ENCODE data around the gene CACNA1F.

The CACNA1F gene

DNA sequence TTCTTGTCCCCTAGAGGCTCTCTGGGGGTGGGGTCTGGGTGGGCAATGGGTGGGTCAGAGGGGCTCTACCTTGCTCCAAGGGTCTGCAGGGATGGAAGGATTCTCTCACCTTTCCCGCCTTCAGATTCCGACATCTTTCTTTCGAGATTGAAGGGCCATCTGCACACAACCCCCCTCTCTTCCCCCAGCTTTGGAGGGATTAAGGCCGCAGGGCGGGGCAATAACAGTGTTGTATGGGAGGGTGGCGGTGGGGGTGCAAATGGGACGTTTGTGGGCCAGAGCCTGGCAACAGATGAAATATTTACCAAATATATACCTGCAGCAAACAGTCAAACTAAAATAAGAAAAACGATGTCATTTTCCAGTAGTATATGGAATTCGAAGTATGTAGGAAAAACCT, at the start of gene CACNA1F:
CACNA1F (minus strand) TSS at position 165 of the 400 bp plus-strand sequence; CDS start at position 134, 31 bp downstream.
- DNase-seq (ENCODE audit: low read depth in 1 of 2, low spot score in 1 of 2), result no peak

DNA sequence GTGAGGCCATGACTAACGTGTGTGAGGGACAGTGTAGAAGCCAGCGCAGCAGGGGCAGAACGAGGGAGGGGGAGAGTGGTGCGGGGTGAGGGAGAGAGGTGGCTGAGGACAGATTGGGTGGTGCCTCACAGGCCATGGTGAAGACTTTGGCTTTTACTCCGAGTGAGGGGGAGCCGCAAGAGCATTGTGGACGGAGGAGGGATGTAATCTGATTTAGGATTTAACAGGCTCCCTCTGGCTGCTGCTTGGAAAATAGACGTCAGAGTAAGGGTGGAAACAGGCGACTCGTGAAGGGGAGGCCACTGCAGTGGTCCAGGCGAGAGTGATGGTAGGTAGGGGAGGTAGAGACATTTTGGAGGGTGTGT, 49.5 kb upstream of the CACNA1F start:
- DNase-seq (ENCODE audit: low read depth in 1 of 2, low spot score in 1 of 2), result no peak

DNA sequence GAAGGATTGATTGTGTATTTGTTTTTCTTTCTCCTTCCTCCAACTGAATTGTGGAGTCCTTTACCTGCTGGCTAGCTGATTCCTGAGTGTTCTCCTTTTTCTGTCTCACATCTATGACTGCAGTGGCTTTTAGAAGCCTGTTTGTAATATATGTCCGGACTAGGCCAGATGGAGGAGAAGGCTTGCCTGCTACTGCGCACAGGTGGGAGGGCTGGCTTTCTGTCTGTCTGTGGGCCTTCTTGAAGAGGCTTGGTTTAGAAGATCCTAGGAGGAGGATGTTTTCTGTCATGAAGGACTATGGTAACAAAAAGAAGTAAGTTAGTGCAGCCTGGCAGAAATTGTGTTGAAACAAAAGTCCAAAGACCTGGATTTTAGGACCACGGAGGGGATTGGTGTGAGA, 44.9 kb upstream of the CACNA1F start:
- no peak for DNase-seq (ENCODE audit: low read depth in 1 of 2, low spot score in 1 of 2)

DNA sequence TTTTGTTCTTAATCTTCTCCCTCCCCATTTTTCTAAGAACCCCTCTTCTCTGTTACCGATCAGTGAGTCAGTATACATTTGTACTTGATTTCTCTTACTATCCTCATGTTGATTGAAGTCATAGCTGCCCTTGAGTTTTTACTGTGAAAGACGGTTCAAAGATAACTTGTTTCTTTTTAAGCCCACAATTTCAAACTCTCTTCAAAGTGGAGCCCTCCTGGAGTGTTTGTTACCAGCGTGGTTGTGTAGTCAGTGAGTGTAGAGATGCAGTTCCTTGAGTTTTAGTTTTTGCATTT, 44.3 kb upstream of the CACNA1F start:
- DNase-seq (ENCODE audit: low read depth in 1 of 2, low spot score in 1 of 2), result no peak

DNA sequence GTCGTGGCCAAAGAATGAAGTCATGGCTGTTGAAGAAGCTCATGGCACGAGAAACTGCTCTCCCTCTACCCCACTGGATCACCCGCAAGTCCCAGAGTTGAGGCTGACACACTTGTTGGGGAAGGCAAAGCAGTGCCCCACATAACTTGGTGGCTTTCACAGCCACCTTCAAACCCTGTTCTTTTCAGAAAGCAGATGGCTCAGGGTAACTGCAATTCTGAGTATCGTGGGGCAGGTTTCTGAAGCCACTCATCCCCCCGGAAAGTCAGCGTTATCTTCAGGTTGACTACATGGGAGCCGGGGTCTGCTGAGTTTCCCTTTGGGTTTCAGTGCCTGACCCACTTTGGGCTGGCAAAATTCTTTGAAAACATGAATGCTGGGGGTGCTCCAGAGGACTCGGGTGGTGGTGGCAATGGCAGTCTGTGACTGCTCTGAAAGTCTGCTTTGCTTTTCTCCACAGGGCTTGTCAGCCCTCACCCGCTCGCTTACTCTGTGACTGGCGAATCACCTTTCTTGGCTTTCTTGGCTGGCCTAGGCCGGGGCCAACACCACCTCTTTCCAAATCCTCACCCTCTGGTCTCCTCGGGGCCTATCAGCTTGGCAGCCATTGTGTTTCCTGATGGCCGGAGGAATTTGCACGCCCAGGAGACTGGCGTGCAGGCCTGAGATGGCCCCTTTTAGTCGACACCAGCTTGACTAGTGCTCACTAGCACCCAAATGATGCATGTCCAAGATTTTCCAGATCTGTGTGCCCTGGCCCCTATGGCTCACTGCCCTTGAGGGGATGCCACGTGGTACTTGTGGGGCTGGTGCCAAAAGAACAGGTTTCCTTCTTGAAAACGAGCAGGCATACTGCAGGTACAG, 43.8 kb upstream of the CACNA1F start:
- DNase-seq (ENCODE audit: low read depth in 1 of 2, low spot score in 1 of 2), result no peak

DNA sequence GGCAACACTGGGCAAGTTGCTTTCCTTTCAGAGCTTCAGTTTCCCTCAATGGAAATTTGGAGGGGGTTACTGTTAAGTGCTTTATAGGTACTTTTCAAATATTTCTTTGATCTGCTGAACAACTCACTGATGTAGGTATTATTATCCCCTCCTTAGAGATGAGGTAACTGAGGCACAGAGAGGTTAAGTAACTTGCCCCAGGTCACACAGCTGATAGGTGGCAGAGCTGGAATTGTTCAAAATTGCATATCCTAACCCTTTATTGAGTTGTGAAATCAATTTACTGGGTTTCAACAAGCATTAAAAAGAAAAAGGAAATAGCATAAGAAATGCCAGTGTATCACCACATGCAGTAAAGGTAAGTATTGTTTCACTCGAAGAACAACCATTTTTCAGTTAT, 43.1 kb upstream of the CACNA1F start:
- no peak for DNase-seq (ENCODE audit: low read depth in 1 of 2, low spot score in 1 of 2)

DNA sequence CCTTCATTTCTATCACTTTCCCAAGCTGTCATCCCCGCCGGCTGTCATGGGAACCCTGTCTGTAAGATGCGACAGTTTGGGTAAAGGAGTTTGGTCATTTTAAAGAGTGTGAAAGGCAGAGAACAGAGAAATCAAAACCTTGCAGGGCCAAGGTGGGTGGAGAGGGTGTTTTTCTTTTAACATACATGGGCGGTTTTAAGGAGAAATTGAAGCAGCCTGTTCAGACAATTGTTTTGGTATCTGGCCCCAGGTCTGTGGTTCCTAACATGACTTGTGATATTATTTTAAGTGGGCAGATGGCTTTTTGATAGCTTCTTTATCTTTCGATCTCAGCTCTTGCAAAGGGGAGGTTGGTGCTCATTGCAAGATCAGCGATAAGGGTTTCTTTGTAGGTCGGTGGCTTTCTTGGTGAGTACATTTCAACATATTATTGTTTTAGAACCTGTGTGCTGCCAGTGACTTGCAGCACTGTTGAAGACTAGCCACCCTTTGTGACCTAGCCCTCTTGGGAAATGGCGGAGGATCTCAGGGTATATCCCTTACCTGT, 40.1 kb upstream of the CACNA1F start:
- no peak for DNase-seq (ENCODE audit: low read depth in 1 of 2, low spot score in 1 of 2)

DNA sequence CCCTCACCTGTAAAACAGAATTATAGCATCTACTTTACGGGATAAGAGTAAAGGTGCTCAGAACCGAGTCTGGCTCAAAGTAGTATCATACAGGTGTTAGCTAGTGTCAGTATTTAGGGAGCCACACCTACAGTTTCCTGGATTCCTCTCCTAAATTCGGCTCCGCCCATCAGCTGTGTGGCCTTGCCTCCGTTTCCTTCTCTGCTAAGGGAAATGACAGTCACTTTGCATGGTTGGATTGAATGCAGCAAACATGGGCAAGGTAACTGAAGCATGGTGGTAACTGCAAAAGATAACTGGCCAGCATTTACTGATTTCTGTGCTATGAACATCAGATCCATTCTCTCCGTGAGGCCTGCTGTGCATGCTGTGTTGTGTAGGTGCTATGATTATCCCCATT, 39.3 kb upstream of the CACNA1F start:
- no peak for DNase-seq (ENCODE audit: low read depth in 1 of 2, low spot score in 1 of 2)

DNA sequence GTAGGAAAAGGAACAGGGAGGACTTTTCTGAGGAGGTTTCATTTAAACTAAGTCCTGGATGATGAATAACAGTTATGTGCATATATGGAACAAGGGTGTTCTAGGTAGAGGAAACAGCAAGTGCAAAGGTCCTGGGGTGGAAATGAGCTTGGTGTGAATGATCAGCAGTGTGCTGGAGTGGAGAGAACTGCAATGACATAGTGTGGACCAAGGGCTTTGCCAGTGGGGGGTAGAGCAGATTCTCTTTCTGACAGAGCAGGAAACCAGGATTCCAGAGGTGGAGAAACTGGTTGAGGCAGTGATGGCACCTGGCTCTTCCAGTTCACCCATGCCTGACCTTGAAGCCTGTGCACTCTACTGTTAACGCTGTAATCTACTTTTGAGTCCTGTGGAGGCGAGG, 38.2 kb upstream of the CACNA1F start:
- DNase-seq (ENCODE audit: low read depth in 1 of 2, low spot score in 1 of 2), result no peak

DNA sequence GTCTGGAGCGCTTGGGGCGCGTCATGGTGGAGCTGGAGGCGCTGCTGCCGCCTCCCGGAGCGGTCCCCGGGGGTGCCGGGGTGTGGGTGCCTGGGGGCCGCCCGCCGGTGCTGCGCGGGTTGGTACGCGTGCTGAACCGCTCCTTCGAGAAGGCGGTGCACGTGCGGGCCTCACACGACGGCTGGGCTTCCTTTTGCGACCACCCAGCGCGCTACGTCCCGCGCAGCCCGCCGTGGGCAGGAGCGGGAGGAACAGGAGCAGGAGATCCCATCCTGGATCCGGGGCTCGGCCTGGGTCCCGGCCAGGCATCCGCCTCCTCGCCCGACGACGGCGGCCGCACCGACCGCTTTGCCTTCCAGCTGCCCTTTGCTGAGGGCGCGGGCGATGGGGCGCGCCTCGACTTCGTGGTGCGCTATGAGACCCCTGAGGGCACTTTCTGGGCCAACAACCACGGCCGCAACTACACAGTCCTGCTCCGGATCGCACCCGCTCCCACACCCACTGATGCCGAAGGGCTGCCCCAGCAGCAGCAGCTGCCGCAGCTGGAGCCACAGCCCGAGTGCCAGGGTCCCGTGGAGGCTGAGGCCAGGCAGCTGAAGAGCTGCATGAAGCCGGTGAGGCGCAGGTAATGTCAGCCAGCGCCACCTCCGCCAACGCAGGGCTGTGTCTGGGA, 37.2 kb upstream of the CACNA1F start:
- DNase-seq (ENCODE audit: low read depth in 1 of 2, low spot score in 1 of 2), result no peak

DNA sequence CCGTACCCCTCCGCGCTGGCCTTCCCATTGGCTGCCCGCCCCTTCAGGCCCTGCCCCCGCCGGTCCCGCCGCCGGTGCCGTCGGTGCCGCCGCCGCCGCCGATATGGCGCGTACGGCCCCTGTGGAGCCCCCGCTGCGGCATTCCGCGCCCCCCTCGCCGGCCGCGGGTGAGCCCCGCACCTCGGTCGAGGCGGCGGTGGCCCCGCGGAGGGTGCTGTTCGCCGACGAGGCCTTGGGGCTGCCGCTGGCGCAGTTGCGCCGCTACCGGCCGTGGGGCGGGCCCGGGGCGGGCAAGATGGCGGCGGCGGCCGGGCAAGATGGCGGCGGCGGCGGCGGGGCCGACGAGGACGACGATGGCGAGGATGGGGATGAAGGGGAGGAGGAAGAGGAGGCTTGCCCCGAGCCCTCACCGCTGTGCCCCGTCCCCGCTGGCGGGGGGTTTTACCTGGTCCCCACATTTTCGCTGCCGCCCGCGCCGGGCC, 36.7 kb upstream of the CACNA1F start, which contains the start of gene PPP1R3F:
PPP1R3F (plus strand) TSS at position 27 of the 482 bp plus-strand sequence; CDS start at position 104, 77 bp downstream.
- no peak for DNase-seq (ENCODE audit: low read depth in 1 of 2, low spot score in 1 of 2)

DNA sequence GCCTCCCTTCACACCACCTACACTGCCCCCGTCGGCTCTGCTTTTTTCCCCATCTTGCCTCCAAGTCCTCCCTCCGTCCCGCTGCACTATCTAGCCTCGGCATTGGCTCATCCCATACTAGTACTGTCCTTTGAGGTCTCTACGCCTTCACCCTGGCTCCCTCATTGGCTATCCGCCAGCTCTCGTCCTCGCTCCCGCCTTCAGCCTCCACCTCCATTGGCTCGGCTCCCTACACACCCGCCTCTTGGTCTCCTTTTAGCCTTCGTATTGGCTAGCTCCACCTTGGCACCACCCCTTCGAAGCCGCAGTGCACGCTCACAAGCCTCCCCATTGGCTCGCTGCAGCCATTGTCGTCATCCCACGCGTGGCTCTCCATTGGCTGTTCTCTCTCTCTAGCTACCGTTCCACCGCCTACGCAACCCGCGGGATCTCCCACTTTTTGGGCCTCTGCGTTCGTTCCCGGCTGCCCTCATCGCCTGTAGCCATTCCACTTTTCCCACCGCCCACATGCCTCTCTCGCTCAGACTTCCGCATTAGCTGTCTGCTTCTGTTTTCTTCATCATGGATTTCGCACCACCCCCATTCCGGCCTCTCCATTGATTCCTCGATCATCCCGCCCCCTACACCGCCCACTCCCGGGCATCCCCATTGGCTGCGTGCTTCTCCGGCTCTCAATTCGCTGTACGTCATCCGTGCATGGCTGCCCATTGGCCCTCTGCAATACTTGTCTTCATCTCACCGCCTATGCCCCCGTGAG, 36.0 kb upstream of the CACNA1F start:
- peak; percentile 78 to 92 for DNase-seq (ENCODE audit: low read depth in 1 of 2, low spot score in 1 of 2)

DNA sequence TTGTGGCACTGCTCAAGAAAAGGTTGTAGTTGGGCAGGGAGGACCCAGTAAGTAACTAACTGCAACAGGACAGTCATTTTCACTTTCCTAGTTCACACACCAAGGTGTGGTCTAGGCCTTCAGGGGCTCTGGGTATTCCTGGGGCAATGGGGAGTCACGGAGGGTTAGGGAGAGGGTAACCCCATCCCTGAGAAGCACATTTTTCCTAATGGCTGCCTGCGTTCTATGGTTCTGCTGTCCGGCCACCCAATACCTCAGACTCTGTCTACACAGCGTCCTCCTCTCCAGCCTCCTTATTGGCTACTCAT, 35.5 kb upstream of the CACNA1F start:
- no peak for DNase-seq (ENCODE audit: low read depth in 1 of 2, low spot score in 1 of 2)

DNA sequence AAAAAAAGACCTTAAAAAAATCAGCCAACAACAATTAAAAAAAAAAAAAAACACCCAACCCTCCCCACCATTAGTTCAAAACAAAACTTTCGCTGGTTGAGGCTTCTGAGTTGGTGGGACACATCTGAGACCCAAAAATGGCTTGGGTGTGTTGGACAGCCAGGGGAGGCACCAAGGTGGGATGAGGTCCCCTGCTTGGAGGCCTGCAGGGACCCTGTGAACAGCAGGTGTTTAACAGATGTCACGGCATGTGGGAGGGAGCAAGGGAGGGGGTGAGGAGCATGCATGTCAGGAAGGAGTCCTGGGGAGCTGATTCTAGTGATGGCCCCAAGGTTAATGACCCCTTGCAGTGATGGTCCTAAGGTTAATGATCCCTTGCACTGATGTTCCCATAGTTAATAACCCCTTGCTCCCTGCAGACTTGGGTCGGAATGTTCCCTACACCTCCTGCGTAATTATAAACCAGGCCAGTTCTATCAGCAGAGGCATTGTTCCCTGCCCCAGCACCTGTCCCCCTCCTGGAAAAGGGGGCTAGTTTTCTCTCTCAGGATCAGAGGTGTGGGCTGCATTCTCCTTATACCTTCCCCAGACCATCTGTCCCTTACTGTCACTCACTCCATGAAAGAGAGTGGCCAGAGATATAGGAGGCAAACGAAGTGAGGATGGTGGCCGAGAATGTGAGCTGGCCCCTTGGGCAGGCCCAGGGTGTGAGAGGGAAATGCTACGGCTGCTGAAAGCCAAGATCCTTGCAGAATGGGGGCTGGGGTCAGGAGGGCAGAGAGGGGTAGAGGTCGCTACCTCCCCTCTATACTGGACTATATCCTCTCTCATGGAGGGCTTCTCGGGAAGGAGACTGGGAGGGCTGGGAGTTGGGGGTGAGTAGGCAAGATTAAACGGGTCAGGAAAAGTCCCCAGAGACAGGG, 33.6 kb upstream of the CACNA1F start:
- DNase-seq (ENCODE audit: low read depth in 1 of 2, low spot score in 1 of 2), result no peak

DNA sequence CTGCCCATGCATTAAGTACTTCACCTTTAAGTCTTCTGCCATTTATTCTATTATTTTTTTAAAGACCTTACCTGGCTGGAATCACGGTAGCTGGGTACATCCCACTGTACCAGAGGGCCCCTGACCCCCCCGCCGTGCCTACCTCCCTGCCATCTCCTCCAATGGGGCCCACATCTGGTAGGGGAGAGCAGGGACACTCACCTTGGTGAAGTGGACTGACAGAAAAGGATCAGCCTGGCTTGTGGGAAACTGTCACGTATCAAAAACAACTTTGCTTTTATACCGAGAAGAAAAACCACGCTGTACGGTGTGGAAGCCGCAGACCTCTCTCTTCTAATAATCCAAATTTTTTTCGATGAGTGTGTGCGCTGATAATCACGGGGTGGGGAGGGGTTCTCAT, 31.3 kb upstream of the CACNA1F start, which contains the start of gene FOXP3:
FOXP3 (minus strand) TSS at position 251 of the 400 bp plus-strand sequence. CDS start 6,205 bp downstream, outside the sequence.
- DNase-seq (ENCODE audit: low read depth in 1 of 2, low spot score in 1 of 2), result no peak

DNA sequence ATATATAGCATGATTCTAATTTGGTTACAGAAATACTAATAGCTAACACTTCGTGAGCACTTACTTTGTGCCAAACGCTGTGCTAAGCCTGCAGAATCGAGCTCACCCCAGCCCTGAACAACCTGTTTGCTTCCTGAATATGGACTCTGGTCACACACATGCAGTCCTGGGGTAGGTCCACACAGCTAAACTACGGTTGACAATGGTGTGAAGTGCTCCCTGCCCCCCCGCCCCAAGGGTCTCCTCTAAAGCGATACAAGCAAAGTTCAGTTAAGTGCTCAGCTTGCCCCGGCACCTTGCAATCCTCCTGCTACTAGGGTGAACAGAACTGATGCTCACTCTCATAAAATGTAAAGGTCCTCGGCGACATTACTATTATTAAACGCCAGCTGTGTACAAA, 30.5 kb upstream of the CACNA1F start:
- no peak for DNase-seq (ENCODE audit: low read depth in 1 of 2, low spot score in 1 of 2)

DNA sequence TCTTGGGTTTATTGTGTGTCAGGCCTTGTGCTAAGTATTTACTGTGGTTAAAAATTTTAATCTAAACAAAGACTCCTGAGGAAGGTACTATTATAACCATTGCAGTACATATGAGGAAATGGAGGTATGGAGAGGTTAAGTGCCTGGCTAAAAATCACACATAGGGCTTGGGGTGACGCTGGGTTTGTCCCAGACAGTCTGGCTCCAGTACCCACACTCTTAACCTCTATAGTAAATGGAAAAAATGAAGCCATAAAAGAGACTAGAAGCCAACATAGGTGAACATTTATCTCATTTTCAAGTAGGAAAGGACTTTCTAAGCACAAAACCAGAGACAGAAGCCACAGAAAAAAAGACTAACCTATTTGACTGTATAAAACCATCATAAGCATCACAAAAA, 29.5 kb upstream of the CACNA1F start:
- DNase-seq (ENCODE audit: low read depth in 1 of 2, low spot score in 1 of 2), result no peak

DNA sequence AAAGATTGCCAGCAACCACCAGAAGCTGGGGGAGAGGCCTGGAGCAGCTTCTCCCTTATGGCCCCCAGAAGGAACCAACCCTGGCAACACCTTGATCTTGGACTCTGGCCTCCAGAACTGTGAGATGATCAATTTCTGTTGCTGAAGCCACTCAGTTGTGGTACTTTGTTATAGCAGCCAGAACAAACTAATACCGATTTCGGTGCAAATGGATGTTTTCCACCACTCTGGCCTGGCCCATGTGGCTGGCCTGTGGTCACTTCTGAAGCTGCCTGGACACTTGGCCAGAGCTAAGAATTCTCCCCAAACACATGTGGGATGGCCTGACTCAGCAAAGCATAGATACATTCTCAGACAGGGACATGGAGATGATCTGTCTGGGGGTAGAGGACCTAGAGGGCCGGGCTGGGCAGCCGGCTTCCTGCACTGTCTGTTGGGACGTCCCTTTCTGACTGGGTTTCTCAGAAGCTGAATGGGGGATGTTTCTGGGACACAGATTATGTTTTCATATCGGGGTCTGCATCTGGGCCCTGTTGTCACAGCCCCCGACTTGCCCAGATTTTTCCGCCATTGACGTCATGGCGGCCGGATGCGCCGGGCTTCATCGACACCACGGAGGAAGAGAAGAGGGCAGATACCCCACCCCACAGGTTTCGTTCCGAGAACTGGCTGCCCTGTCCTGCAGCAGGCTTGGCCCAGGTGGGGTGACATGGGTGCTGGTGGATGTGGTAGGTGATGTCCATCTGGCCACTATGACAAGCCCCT, 27.3 kb upstream of the CACNA1F start:
- no peak for DNase-seq (ENCODE audit: low read depth in 1 of 2, low spot score in 1 of 2)

DNA sequence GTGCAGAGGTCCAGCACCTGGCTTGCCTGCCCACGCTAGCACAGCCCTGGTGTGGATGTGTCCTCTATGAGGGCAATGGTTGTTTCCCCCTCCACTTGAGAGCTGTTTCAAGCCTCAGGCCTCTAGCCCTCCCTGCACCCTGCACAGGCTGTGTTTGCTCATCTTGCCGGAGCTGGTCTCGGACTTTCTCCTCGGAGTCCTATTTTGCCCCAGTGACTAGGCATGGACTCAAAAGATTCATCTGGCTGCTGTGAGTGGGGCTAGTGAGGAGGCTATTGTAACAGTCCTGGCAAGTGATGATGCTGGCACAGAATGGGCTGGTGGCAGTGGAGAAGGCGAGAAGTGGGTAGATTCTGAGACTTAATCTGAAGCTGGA, 25.6 kb upstream of the CACNA1F start:
- DNase-seq (ENCODE audit: low read depth in 1 of 2, low spot score in 1 of 2), result no peak

Data from activated CD4-positive, alpha-beta T cell treated with anti-CD3 and anti-CD28 coated beads, Interleukin-2, amount 50 U/mL, for 24 hours (primary cell).